ENCODE results near the gene CALML4. TPM values are rescaled to one million over a fixed set of nuclear protein-coding genes. Genes with fewer than 3 reads are reported as not detected.
"Not testable (repeated sequence)": the region's sequence is repeated elsewhere in the genome, so short reads cannot be mapped to it uniquely, and the experiment has no call there.

The CALML4 gene
- total RNA-seq, 5 donors from 2014 or later (not counting 1 experiment from before 2014, with no cell fraction given): 2.4 to 5.4 (median 3.3) TPM

GRCh38 chr15:68221530-68222431, 16.6 kb upstream of the CALML4 start:
- H3K4me1 ChIP-seq (ENCODE audit: control insufficient read depth in 1 of 2, extremely low read depth in 1 of 2, insufficient read depth in 2 of 2, low read length in 2 of 2); H3K36me3 ChIP-seq (ENCODE audit: control insufficient read depth in 2 of 2, extremely low read depth in 1 of 2, insufficient read depth in 1 of 2, low read length in 1 of 2); H3K27me3 Mint-ChIP-seq; CTCF ChIA-PET; H3K9me3 ChIP-seq; H3K4me3 ChIP-seq (ENCODE audit: control insufficient read depth in 1 of 2, extremely low read depth in 1 of 2, low read length in 1 of 2); H3K27me3 ChIP-seq (replicated peaks in 1 of 2; ENCODE audit: control insufficient read depth in 2 of 2, extremely low read depth in 1 of 2, insufficient read depth in 2 of 2, low read length in 1 of 2); H3K27ac Mint-ChIP-seq; H3K4me3 Mint-ChIP-seq; H3K9me3 Mint-ChIP-seq; POLR2A ChIA-PET; ATAC-seq (replicated peaks in 1 of 4); H3K27ac ChIP-seq (ENCODE audit: low read length); H3K36me3 Mint-ChIP-seq; DNase-seq: not testable (repeated sequence)
- 92% methylated on average over 30 of the region's 55 CpGs for WGBS (ENCODE audit: insufficient coverage)
- H3K4me1 Mint-ChIP-seq: peaks cover 9 to 14% (median 13%) of the 10 kb centered on the region in 3 donors

- Histone ChIP-seq H3K4me1 (ENCODE audit: control insufficient read depth in 1 of 2, extremely low read depth in 1 of 2, insufficient read depth in 2 of 2, low read length in 2 of 2) (peaks cover 4 to 10% of the 10 kb centered on the region in 2 experiments), H3K27me3 (replicated peaks in 1 of 2; ENCODE audit: control insufficient read depth in 2 of 2, extremely low read depth in 1 of 2, insufficient read depth in 2 of 2, low read length in 1 of 2) (no peaks in the 10 kb centered on the region), H3K27ac (ENCODE audit: low read length) (no peak overlapping the region), H3K36me3 (ENCODE audit: control insufficient read depth in 2 of 2, extremely low read depth in 1 of 2, insufficient read depth in 1 of 2, low read length in 1 of 2) (peaks cover 0 to 6% of the 10 kb centered on the region in 2 donors), H3K9me3 (no peaks in the 10 kb centered on the region), H3K4me3 (ENCODE audit: control insufficient read depth in 1 of 2, extremely low read depth in 1 of 2, low read length in 1 of 2) (no peak overlapping the region)
- WGBS (ENCODE audit: insufficient coverage): no CpG with 5 or more reads among the region's 6 CpGs
- CTCF ChIA-PET: interaction anchor here in 1 of 2 donors (0.8 kb wide), 1 partner anchor 101 kb away, joined by 3 read pairs; no protein-coding TSS in a partner anchor
- no peaks in the 10 kb centered on the region for H3K27me3 Mint-ChIP-seq
- POLR2A ChIA-PET: interaction anchor here in 1 of 2 donors (0.6 kb wide), 1 partner anchor 18 kb away, joined by 3 read pairs; no protein-coding TSS in a partner anchor
- H3K36me3 Mint-ChIP-seq: peaks cover 5% of the 10 kb centered on the region
- H3K4me1 Mint-ChIP-seq: peaks cover 9 to 13% (median 11%) of the 10 kb centered on the region in 3 donors
- H3K27ac Mint-ChIP-seq: no peak overlapping the region
- no peaks in the 10 kb centered on the region for H3K9me3 Mint-ChIP-seq
- no peak for ATAC-seq (replicated peaks in 1 of 4)
- no peak for DNase-seq
- no peak overlapping the region for H3K4me3 Mint-ChIP-seq
Observed at GRCh38 chr15:68220967-68221366, 15.8 kb upstream of the CALML4 start.

- peaks cover 0 to 6% of the 10 kb centered on the region in 2 donors for H3K36me3 ChIP-seq (ENCODE audit: control insufficient read depth in 2 of 2, extremely low read depth in 1 of 2, insufficient read depth in 1 of 2, low read length in 1 of 2)
- H3K4me3 ChIP-seq (ENCODE audit: control insufficient read depth in 1 of 2, extremely low read depth in 1 of 2, low read length in 1 of 2): no peak overlapping the region
- H3K4me1 Mint-ChIP-seq: peaks cover 9 to 12% (median 11%) of the 10 kb centered on the region in 3 donors
- no peaks in the 10 kb centered on the region for H3K9me3 ChIP-seq
- no peak overlapping the region for H3K27ac Mint-ChIP-seq
- H3K4me1 ChIP-seq (ENCODE audit: control insufficient read depth in 1 of 2, extremely low read depth in 1 of 2, insufficient read depth in 2 of 2, low read length in 2 of 2): peaks cover 4 to 9% of the 10 kb centered on the region in 2 experiments
- no peaks in the 10 kb centered on the region for H3K27me3 Mint-ChIP-seq
- ChIA-PET POLR2A (interaction anchor here in 1 of 2 donors (0.6 kb wide), 1 partner anchor 18 kb away, joined by 3 read pairs; no protein-coding TSS in a partner anchor), CTCF (interaction anchor here in 1 of 2 donors (0.8 kb wide), 1 partner anchor 101 kb away, joined by 3 read pairs; no protein-coding TSS in a partner anchor)
- no peak overlapping the region for H3K27ac ChIP-seq (ENCODE audit: low read length)
- ATAC-seq (replicated peaks in 1 of 4) (no peak), DNase-seq (no peak)
- H3K36me3 Mint-ChIP-seq: peaks cover 5% of the 10 kb centered on the region
- no peak overlapping the region for H3K4me3 Mint-ChIP-seq
- H3K27me3 ChIP-seq (replicated peaks in 1 of 2; ENCODE audit: control insufficient read depth in 2 of 2, extremely low read depth in 1 of 2, insufficient read depth in 2 of 2, low read length in 1 of 2): no peaks in the 10 kb centered on the region
- no peaks in the 10 kb centered on the region for H3K9me3 Mint-ChIP-seq
- WGBS (ENCODE audit: insufficient coverage): 100% methylated on average over 1 of the region's 2 CpGs
Observed at GRCh38 chr15:68220489-68220888, 15.4 kb upstream of the CALML4 start.

- no peak overlapping the region for H3K27ac Mint-ChIP-seq
- 100% methylated on average over 7 of the region's 9 CpGs for WGBS (ENCODE audit: insufficient coverage)
Observed at GRCh38 chr15:68218847-68219798, 14.0 kb upstream of the CALML4 start.

GRCh38 chr15:68218331-68218730, 13.2 kb upstream of the CALML4 start:
- no peaks in the 10 kb centered on the region for H3K27me3 Mint-ChIP-seq
- Histone ChIP-seq H3K4me3 (ENCODE audit: control insufficient read depth in 1 of 2, extremely low read depth in 1 of 2, low read length in 1 of 2) (no peak overlapping the region), H3K27ac (ENCODE audit: low read length) (no peak overlapping the region), H3K36me3 (ENCODE audit: control insufficient read depth in 2 of 2, extremely low read depth in 1 of 2, insufficient read depth in 1 of 2, low read length in 1 of 2) (peaks cover 0 to 6% of the 10 kb centered on the region in 2 donors), H3K4me1 (ENCODE audit: control insufficient read depth in 1 of 2, extremely low read depth in 1 of 2, insufficient read depth in 2 of 2, low read length in 2 of 2) (no peaks in the 10 kb centered on the region), H3K27me3 (replicated peaks in 1 of 2; ENCODE audit: control insufficient read depth in 2 of 2, extremely low read depth in 1 of 2, insufficient read depth in 2 of 2, low read length in 1 of 2) (no peaks in the 10 kb centered on the region), H3K9me3 (no peaks in the 10 kb centered on the region)
- ATAC-seq (replicated peaks in 1 of 4) (no peak), DNase-seq (no peak)
- ChIA-PET CTCF (no interaction called here), POLR2A (no interaction called here)
- H3K4me1 Mint-ChIP-seq: peaks cover 0 to 3% (median 0%) of the 10 kb centered on the region in 3 donors
- no peak overlapping the region for H3K4me3 Mint-ChIP-seq
- no peak overlapping the region for H3K27ac Mint-ChIP-seq
- no CpG with 5 or more reads among the region's 8 CpGs for WGBS (ENCODE audit: insufficient coverage)
- H3K9me3 Mint-ChIP-seq: no peaks in the 10 kb centered on the region
- peaks cover 5% of the 10 kb centered on the region for H3K36me3 Mint-ChIP-seq

More at GRCh38 chr15:68218847-68219798, 14.0 kb upstream of the CALML4 start:
- H3K9me3 Mint-ChIP-seq: no peaks in the 10 kb centered on the region
- no peaks in the 10 kb centered on the region for H3K4me1 ChIP-seq (ENCODE audit: control insufficient read depth in 1 of 2, extremely low read depth in 1 of 2, insufficient read depth in 2 of 2, low read length in 2 of 2)
- H3K9me3 ChIP-seq: no peaks in the 10 kb centered on the region
- H3K36me3 Mint-ChIP-seq: peaks cover 5% of the 10 kb centered on the region
- ChIA-PET CTCF (interaction anchor here in 1 of 2 donors (0.9 kb wide), 1 partner anchor 18 kb away, joined by 3 read pairs; no protein-coding TSS in a partner anchor), POLR2A (no interaction called here)
- no peak overlapping the region for H3K4me3 ChIP-seq (ENCODE audit: control insufficient read depth in 1 of 2, extremely low read depth in 1 of 2, low read length in 1 of 2)
- peaks cover 0 to 6% of the 10 kb centered on the region in 2 donors for H3K36me3 ChIP-seq (ENCODE audit: control insufficient read depth in 2 of 2, extremely low read depth in 1 of 2, insufficient read depth in 1 of 2, low read length in 1 of 2)
- no peak for ATAC-seq (replicated peaks in 1 of 4)
- DNase-seq: no peak
- no peak overlapping the region for H3K27ac ChIP-seq (ENCODE audit: low read length)
- no peak overlapping the region for H3K4me3 Mint-ChIP-seq
- peaks cover 0 to 3% (median 0%) of the 10 kb centered on the region in 3 donors for H3K4me1 Mint-ChIP-seq
- H3K27me3 ChIP-seq (replicated peaks in 1 of 2; ENCODE audit: control insufficient read depth in 2 of 2, extremely low read depth in 1 of 2, insufficient read depth in 2 of 2, low read length in 1 of 2): no peaks in the 10 kb centered on the region
- no peaks in the 10 kb centered on the region for H3K27me3 Mint-ChIP-seq

- H3K27ac ChIP-seq (ENCODE audit: low read length): no peak overlapping the region
- POLR2A ChIA-PET: no interaction called here
- H3K4me3 Mint-ChIP-seq: no peak overlapping the region
- no peaks in the 10 kb centered on the region for H3K4me1 Mint-ChIP-seq
- no peak overlapping the region for H3K4me3 ChIP-seq (ENCODE audit: control insufficient read depth in 1 of 2, extremely low read depth in 1 of 2, low read length in 1 of 2)
- no peak overlapping the region for H3K27ac Mint-ChIP-seq
- ATAC-seq (replicated peaks in 1 of 4) (no peak), DNase-seq (no peak)
- H3K9me3 Mint-ChIP-seq: no peaks in the 10 kb centered on the region
- WGBS (ENCODE audit: insufficient coverage): 94% methylated on average over 3 of the region's 4 CpGs
- CTCF ChIA-PET: no interaction called here
- H3K36me3 Mint-ChIP-seq: peaks cover 5% of the 10 kb centered on the region
- no peaks in the 10 kb centered on the region for H3K27me3 ChIP-seq (replicated peaks in 1 of 2; ENCODE audit: control insufficient read depth in 2 of 2, extremely low read depth in 1 of 2, insufficient read depth in 2 of 2, low read length in 1 of 2)
- H3K27me3 Mint-ChIP-seq: no peaks in the 10 kb centered on the region
- H3K9me3 ChIP-seq: no peaks in the 10 kb centered on the region
- no peaks in the 10 kb centered on the region for H3K4me1 ChIP-seq (ENCODE audit: control insufficient read depth in 1 of 2, extremely low read depth in 1 of 2, insufficient read depth in 2 of 2, low read length in 2 of 2)
- peaks cover 0 to 6% of the 10 kb centered on the region in 2 donors for H3K36me3 ChIP-seq (ENCODE audit: control insufficient read depth in 2 of 2, extremely low read depth in 1 of 2, insufficient read depth in 1 of 2, low read length in 1 of 2)
Observed at GRCh38 chr15:68217341-68217740, 12.2 kb upstream of the CALML4 start.

All from T-cell (primary cell).